SK-N-SH (cell line): Measurements from ENCODE around the gene PIP5K1B. TPM values are rescaled to one million over a fixed set of nuclear protein-coding genes. Genes with fewer than 3 reads are reported as not detected.

Source experiments
- CTCF ChIA-PET: fragments of 300-600, 350-600 bp; formaldehyde crosslinking; extraction: SDS; loops from one replicate; lab custom pipeline; 2021; lab: Yijun Ruan, JAX
- POLR2A ChIA-PET: fragments of 350-600 bp; sonication (Branson Sonifier 250); formaldehyde crosslinking; extraction: SDS; loops from one replicate; lab custom pipeline; 2020; ENCODE audit warnings: antibody characterized with exemption, inconsistent platforms; lab: Yijun Ruan, JAX
- DNase-seq: peaks from one replicate; pipeline ENCODE4 v3.0.0; 2012
- H2AFZ ChIP-seq: fragments of 200-600 bp; sonication (generic); 2 replicates; pipeline ENCODE4 v1.8.1; 2016; ENCODE audit warnings: antibody characterized with exemption, mild to moderate bottlenecking, low read depth
- H3F3A ChIP-seq: fragments of 200-600 bp; sonication (generic); replicated peaks from 2 replicates; pipeline ENCODE3; 2016; ENCODE audit warnings: antibody characterized with exemption, mild to moderate bottlenecking; ENCODE audit not compliant: insufficient read depth
- H3K27ac ChIP-seq, 2 experiments: fragments of 200-500 bp in 1 of 2; fragments of 200-600 bp in 1 of 2; sonication (Bioruptor generic) in 1 of 2; sonication (generic), shearing (Covaris generic) in 1 of 2; 2 replicates each; pipeline versions ENCODE4 v1.5.1 to v1.6.1; 2014 to 2016; ENCODE audit warnings: low read depth in 2 of 2, inconsistent platforms in 1 of 2, low read length in 1 of 2, mild to moderate bottlenecking in 1 of 2, mixed read lengths in 1 of 2
- H3K27me3 ChIP-seq: fragments of 200-600 bp; sonication (generic), shearing (Covaris generic); 2 replicates; pipeline ENCODE4 v1.6.1; 2016; ENCODE audit warnings: mixed run types; ENCODE audit not compliant: insufficient read depth
- H3K36me3 ChIP-seq, 2 experiments: fragments of 200-500 bp in 1 of 2; fragments of 200-600 bp in 1 of 2; sonication (Bioruptor generic) in 1 of 2; sonication (generic) in 1 of 2; replicated peaks in 1 of 2; 2 replicates each; pipeline versions ENCODE3 to v1.5.1; 2014 to 2016; ENCODE audit warnings: low read length in 1 of 2, mild to moderate bottlenecking in 1 of 2; ENCODE audit not compliant: insufficient read depth in 2 of 2, control insufficient read depth in 1 of 2
- H3K4me1 ChIP-seq, 2 experiments: fragments of 200-500 bp in 1 of 2; fragments of 200-600 bp in 1 of 2; sonication (Bioruptor generic) in 1 of 2; sonication (generic), shearing (Covaris generic) in 1 of 2; 2 replicates each; pipeline versions ENCODE4 v1.5.1 to v1.6.1; 2014 to 2016; ENCODE audit warnings: low read depth in 1 of 2, low read length in 1 of 2, mixed run types in 1 of 2; ENCODE audit not compliant: insufficient read depth in 2 of 2, control insufficient read depth in 1 of 2
- H3K4me2 ChIP-seq: fragments of 200-600 bp; sonication (generic), shearing (Covaris generic); 2 replicates; pipeline ENCODE4 v1.6.1; 2017; ENCODE audit warnings: mixed run types
- H3K4me3 ChIP-seq, 2 experiments: fragments of 200-500 bp in 1 of 2; fragments of 200-600 bp in 1 of 2; sonication (Bioruptor generic) in 1 of 2; sonication (generic), shearing (Covaris generic) in 1 of 2; 2 replicates each; pipeline versions ENCODE4 v1.5.1 to v1.8.1; 2014 to 2016; ENCODE audit warnings: low read depth in 2 of 2, inconsistent platforms in 1 of 2, low read length in 1 of 2, mild to moderate bottlenecking in 1 of 2, mixed read lengths in 1 of 2, moderate library complexity in 1 of 2
- H3K79me2 ChIP-seq: fragments of 200-600 bp; sonication (generic); 2 replicates; pipeline ENCODE4 v1.8.1; 2017; ENCODE audit warnings: mild to moderate bottlenecking; ENCODE audit not compliant: insufficient read depth
- H3K9ac ChIP-seq: fragments of 200-600 bp; sonication (generic); 2 replicates; pipeline ENCODE4 v1.6.1; 2017; ENCODE audit warnings: mixed run types
- H3K9me2 ChIP-seq: fragments of 200-600 bp; sonication (generic); 2 replicates; pipeline ENCODE4 v1.6.1; 2017; ENCODE audit warnings: mixed run types
- H3K9me3 ChIP-seq: fragments of 200-600 bp; sonication (generic); 2 replicates; pipeline ENCODE4 v1.6.1; 2017; ENCODE audit warnings: mixed run types, mild to moderate bottlenecking, moderate library complexity
- H4K20me1 ChIP-seq: fragments of 200-600 bp; sonication (generic); 2 replicates; pipeline ENCODE4 v1.6.1; 2017; ENCODE audit warnings: mild to moderate bottlenecking, mixed run types; ENCODE audit not compliant: insufficient read depth
- EP300 ChIP-seq, 2 experiments: IDR thresholded peaks; 2 replicates each; pipeline versions ENCODE4 v1.4.0 to v1.6.1; 2012; ENCODE audit warnings: borderline replicate concordance in 1 of 2, low read depth in 1 of 2, low read length in 1 of 2
- EZH2phosphoT487 ChIP-seq: fragments of 200-600 bp; sonication (generic); IDR thresholded peaks from 2 replicates; pipeline ENCODE4 v1.6.1; 2017; ENCODE audit warnings: low read depth, mixed run types, mild to moderate bottlenecking, antibody characterized with exemption, moderate library complexity, borderline replicate concordance
- FOSL2 ChIP-seq: IDR thresholded peaks from 2 replicates; pipeline ENCODE4 v1.4.0; 2012; ENCODE audit warnings: low read depth, mild to moderate bottlenecking, moderate library complexity, borderline replicate concordance
- FOXJ3 ChIP-seq: sonication (generic); formaldehyde crosslinking; IDR thresholded peaks from 2 replicates; pipeline ENCODE4 v1.5.1; 2020; ENCODE audit warnings: mild to moderate bottlenecking, missing genetic modification reagents
- FOXM1 ChIP-seq: IDR thresholded peaks from 2 replicates; pipeline ENCODE4 v1.4.0; 2012; ENCODE audit warnings: low read depth, mild to moderate bottlenecking
- GABPA ChIP-seq: IDR thresholded peaks from 2 replicates; pipeline ENCODE4 v1.4.0; 2012; ENCODE audit warnings: low read depth, mild to moderate bottlenecking
- JUND ChIP-seq: IDR thresholded peaks from 2 replicates; pipeline ENCODE4 v1.4.0; 2012
- MXI1 ChIP-seq: IDR thresholded peaks from 2 replicates; pipeline ENCODE4 v1.6.1; 2012; ENCODE audit warnings: mild to moderate bottlenecking, low read depth, low read length, improper control_type of control experiment
- NFIC ChIP-seq: IDR thresholded peaks from 2 replicates; pipeline ENCODE4 v1.4.0; 2012; ENCODE audit warnings: borderline replicate concordance
- NRF1 ChIP-seq: IDR thresholded peaks from 2 replicates; pipeline ENCODE4 v1.6.1; 2012; ENCODE audit warnings: low read depth, mild to moderate bottlenecking, low read length
- POLR2AphosphoS5 ChIP-seq: IDR thresholded peaks from 2 replicates; pipeline ENCODE4 v1.6.1; 2012; ENCODE audit warnings: low read depth, low read length
- RCOR1 ChIP-seq: fragments of 150-350 bp; IDR thresholded peaks from 2 replicates; pipeline ENCODE4 v1.6.1; 2017; ENCODE audit warnings: antibody characterized with exemption, low read length
- RFX5 ChIP-seq: IDR thresholded peaks from 2 replicates; pipeline ENCODE4 v1.6.1; 2012; ENCODE audit warnings: mild to moderate bottlenecking, improper control_type of control experiment, low read length
- SMC3 ChIP-seq: IDR thresholded peaks from 2 replicates; pipeline ENCODE4 v1.6.1; 2012; ENCODE audit warnings: low read depth, low read length, improper control_type of control experiment
- TAF1 ChIP-seq: IDR thresholded peaks from 2 replicates; pipeline ENCODE4 v1.6.1; 2012; ENCODE audit warnings: low read depth, mild to moderate bottlenecking, low read length, moderate library complexity, borderline replicate concordance
- TCF12 ChIP-seq: IDR thresholded peaks from 2 replicates; pipeline ENCODE4 v1.4.0; 2012
- TEAD4 ChIP-seq: IDR thresholded peaks from 2 replicates; pipeline ENCODE4 v1.4.0; 2012; ENCODE audit warnings: mild to moderate bottlenecking, borderline replicate concordance; ENCODE audit not compliant: insufficient read depth
- YY1 ChIP-seq: IDR thresholded peaks from 2 replicates; pipeline ENCODE4 v1.4.0; 2012; ENCODE audit warnings: low read depth, mild to moderate bottlenecking
- WGBS: methylation state at CpG from one replicate; pipeline ENCODE4 v1.1.6; 2017; ENCODE audit warnings: low lambda C conversion rate; 5-methylcytosine and 5-hydroxymethylcytosine counted together
- polyA plus RNA-seq, 3 experiments: library from polyadenylated mRNA; depleted of rRNA; stranded (reverse); fragments of >200 nt; gene quantifications; 2 replicates each; pipeline ENCODE4 v1.2.3, GENCODE V29; 2012
- TF ChIP-seq, protein P1 (sequence below): fragments of 200-600 bp; sonication (generic); IDR thresholded peaks from 2 replicates; pipeline ENCODE4 v1.6.1; 2017; ENCODE audit warnings: antibody characterized with exemption, mild to moderate bottlenecking, moderate library complexity
- TF ChIP-seq, protein P2 (sequence below): IDR thresholded peaks from 2 replicates; pipeline ENCODE4 v1.4.0; 2012; ENCODE audit warnings: low read depth
- TF ChIP-seq, protein P3 (sequence below): IDR thresholded peaks from 2 replicates; pipeline ENCODE4 v1.4.0; 2012; ENCODE audit warnings: low read depth, borderline replicate concordance
- TF ChIP-seq, protein P4 (sequence below): fragments of 150-350 bp; IDR thresholded peaks from 2 replicates; pipeline ENCODE4 v1.6.1; 2016; ENCODE audit warnings: mild to moderate bottlenecking, low read depth, low read length

PIP5K1B gene
- polyA plus RNA-seq, 1 of the 3 experiments (the other 2 are of a cell fraction): not detected

DNA sequence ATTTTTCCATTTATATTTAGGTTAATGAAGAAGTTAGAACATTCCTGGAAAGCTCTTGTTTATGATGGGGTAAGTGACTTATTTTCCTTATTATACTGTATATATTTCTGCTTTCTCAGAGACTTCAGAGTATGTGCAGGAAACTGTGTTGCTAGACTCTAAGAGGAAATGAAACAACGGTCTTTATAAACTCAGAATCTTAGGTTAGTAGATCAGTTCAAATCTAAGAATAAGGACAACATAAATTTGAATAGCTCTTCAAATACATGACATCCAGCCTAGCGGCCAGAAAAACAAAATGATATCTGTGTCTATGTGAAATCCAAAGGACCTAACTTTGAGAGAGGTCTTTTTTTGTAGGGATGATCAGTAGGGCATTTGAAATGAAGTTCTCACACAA, 214.6 kb downstream of the PIP5K1B start:
- WGBS: 0% methylated on average over 2 of the region's 2 CpGs
- POLR2A ChIA-PET: no interaction called here

DNA sequence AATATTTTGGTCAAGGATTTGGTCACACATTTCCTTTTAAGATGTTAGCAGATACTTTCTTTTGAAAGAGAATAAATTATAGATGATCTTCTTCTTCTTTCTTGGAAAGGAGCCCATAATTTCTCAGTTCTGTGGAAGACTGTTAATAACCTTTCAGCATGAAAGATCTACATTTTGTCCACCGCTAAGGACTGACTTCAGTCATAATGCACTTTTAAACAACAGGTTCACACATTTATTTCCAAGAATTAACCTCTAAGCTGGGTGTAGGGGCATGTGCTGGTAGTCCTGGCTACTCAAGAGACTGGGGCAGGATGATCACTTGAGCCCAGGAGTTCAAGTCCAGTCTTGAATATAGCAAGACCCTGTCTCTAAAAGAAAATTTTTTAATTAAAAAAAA, 215.9 kb downstream of the PIP5K1B start:
- no peak overlapping the region for H3K9ac ChIP-seq
- no peak overlapping the region for H3K4me2 ChIP-seq
- no peak overlapping the region for H3K4me3 ChIP-seq
- TF ChIP-seq RFX5: no peak
- TF ChIP-seq TEAD4: no peak
- no peak for TF ChIP-seq EP300 (IDR thresholded peaks at IDR 0.05; ENCODE audit: borderline replicate concordance in 1 of 2, low read depth in 1 of 2, low read length in 1 of 2)
- no peak for TF ChIP-seq NFIC
- TF ChIP-seq YY1: no peak
- no peak for TF ChIP-seq FOSL2
- no peak for TF ChIP-seq FOXM1
- TF ChIP-seq, protein P1, sequence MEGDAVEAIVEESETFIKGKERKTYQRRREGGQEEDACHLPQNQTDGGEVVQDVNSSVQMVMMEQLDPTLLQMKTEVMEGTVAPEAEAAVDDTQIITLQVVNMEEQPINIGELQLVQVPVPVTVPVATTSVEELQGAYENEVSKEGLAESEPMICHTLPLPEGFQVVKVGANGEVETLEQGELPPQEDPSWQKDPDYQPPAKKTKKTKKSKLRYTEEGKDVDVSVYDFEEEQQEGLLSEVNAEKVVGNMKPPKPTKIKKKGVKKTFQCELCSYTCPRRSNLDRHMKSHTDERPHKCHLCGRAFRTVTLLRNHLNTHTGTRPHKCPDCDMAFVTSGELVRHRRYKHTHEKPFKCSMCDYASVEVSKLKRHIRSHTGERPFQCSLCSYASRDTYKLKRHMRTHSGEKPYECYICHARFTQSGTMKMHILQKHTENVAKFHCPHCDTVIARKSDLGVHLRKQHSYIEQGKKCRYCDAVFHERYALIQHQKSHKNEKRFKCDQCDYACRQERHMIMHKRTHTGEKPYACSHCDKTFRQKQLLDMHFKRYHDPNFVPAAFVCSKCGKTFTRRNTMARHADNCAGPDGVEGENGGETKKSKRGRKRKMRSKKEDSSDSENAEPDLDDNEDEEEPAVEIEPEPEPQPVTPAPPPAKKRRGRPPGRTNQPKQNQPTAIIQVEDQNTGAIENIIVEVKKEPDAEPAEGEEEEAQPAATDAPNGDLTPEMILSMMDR: no peak
- TF ChIP-seq NRF1: no peak
- no peak for TF ChIP-seq RCOR1
- no peaks in the 10 kb centered on the region for H3F3A ChIP-seq
- H3K9me3 ChIP-seq: no peaks in the 10 kb centered on the region
- no peaks in the 10 kb centered on the region for H3K9me2 ChIP-seq
- 9% methylated on average over 1 of the region's 1 CpG for WGBS
- H3K36me3 ChIP-seq: no peaks in the 10 kb centered on the region
- no peaks in the 10 kb centered on the region for H3K79me2 ChIP-seq
- no peak overlapping the region for H2AFZ ChIP-seq
- ChIA-PET POLR2A (no interaction called here), CTCF (no interaction called here)
- DNase-seq: no peak
- no peak overlapping the region for H3K27ac ChIP-seq
- H4K20me1 ChIP-seq: no peaks in the 10 kb centered on the region
- no peaks in the 10 kb centered on the region for H3K4me1 ChIP-seq
- peaks cover 13% of the 10 kb centered on the region; the same call in 1 of the 2 replicates for H3K27me3 ChIP-seq

More for the DNA sequence above, 214.6 kb downstream of the PIP5K1B start:
- Histone ChIP-seq H3K9me3 (no peaks in the 10 kb centered on the region), H3K27me3 (peaks cover 20% of the 10 kb centered on the region; the same call in 1 of the 2 replicates), H3K27ac (no peak overlapping the region), H3K9me2 (no peaks in the 10 kb centered on the region), H3K36me3 (no peaks in the 10 kb centered on the region), H3K4me2 (no peak overlapping the region), H4K20me1 (no peaks in the 10 kb centered on the region), H3K9ac (no peak overlapping the region), H3F3A (no peaks in the 10 kb centered on the region), H3K4me3 (no peak overlapping the region), H3K79me2 (no peaks in the 10 kb centered on the region), H3K4me1 (no peaks in the 10 kb centered on the region), H2AFZ (no peak overlapping the region)
- DNase-seq: no peak
- TF ChIP-seq FOXM1 (no peak), GABPA (no peak), MXI1 (no peak), TEAD4 (no peak), FOXJ3 (CRISPR knock-in tag) (no peak), JUND (no peak), RFX5 (no peak), POLR2AphosphoS5 (no peak), EZH2phosphoT487 (no peak), TCF12 (no peak), SMC3 (no peak), TAF1 (no peak)
- TF ChIP-seq, protein P2, sequence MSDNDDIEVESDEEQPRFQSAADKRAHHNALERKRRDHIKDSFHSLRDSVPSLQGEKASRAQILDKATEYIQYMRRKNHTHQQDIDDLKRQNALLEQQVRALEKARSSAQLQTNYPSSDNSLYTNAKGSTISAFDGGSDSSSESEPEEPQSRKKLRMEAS: no peak
- TF ChIP-seq, protein P3, sequence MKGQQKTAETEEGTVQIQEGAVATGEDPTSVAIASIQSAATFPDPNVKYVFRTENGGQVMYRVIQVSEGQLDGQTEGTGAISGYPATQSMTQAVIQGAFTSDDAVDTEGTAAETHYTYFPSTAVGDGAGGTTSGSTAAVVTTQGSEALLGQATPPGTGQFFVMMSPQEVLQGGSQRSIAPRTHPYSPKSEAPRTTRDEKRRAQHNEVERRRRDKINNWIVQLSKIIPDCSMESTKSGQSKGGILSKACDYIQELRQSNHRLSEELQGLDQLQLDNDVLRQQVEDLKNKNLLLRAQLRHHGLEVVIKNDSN: no peak
- TF ChIP-seq, protein P4, sequence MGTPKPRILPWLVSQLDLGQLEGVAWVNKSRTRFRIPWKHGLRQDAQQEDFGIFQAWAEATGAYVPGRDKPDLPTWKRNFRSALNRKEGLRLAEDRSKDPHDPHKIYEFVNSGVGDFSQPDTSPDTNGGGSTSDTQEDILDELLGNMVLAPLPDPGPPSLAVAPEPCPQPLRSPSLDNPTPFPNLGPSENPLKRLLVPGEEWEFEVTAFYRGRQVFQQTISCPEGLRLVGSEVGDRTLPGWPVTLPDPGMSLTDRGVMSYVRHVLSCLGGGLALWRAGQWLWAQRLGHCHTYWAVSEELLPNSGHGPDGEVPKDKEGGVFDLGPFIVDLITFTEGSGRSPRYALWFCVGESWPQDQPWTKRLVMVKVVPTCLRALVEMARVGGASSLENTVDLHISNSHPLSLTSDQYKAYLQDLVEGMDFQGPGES: no peak
- CTCF ChIA-PET: no interaction called here
